Fibroblast of skin of abdomen (primary cell): Measurements from ENCODE around the gene MINDY4.

Experiments used
- DNase-seq: peaks from one replicate; pipeline ENCODE4 v3.0.0-alpha.2; 2013

Gene MINDY4

GRCh38 chr7:30920021-30920583 is 148.9 kb downstream of the MINDY4 start:
- no peak for DNase-seq

- peak; percentile 54 for DNase-seq
Observed at GRCh38 chr7:30920584-30921539, 149.6 kb downstream of the MINDY4 start.

GRCh38 chr7:30921540-30922401 is 150.6 kb downstream of the MINDY4 start:
- DNase-seq: no peak

GRCh38 chr7:30922596-30922995 is 151.4 kb downstream of the MINDY4 start:
- DNase-seq: no peak

GRCh38 chr7:30923009-30923773 is 152.0 kb downstream of the MINDY4 start:
- no peak for DNase-seq

GRCh38 chr7:30923774-30924413 is 152.7 kb downstream of the MINDY4 start:
- DNase-seq: no peak

GRCh38 chr7:30924624-30925023 is 153.4 kb downstream of the MINDY4 start:
- DNase-seq: no peak

- no peak for DNase-seq
Observed at GRCh38 chr7:30925117-30925516, 153.9 kb downstream of the MINDY4 start.

GRCh38 chr7:30925913-30926312 is 154.7 kb downstream of the MINDY4 start:
- no peak for DNase-seq

GRCh38 chr7:30926313-30926712 is 155.1 kb downstream of the MINDY4 start:
- DNase-seq: no peak

GRCh38 chr7:30927040-30927439 is 155.8 kb downstream of the MINDY4 start:
- no peak for DNase-seq

GRCh38 chr7:30927559-30927958 is 156.3 kb downstream of the MINDY4 start:
- DNase-seq: no peak

- no peak for DNase-seq
Observed at GRCh38 chr7:30928254-30928872, 157.1 kb downstream of the MINDY4 start.

GRCh38 chr7:30929686-30930085 is 158.5 kb downstream of the MINDY4 start:
- DNase-seq: no peak

GRCh38 chr7:30930621-30931020 is 159.4 kb downstream of the MINDY4 start:
- DNase-seq: no peak

- DNase-seq: peak; percentile 74
Observed at GRCh38 chr7:30931161-30931928, 160.1 kb downstream of the MINDY4 start.

GRCh38 chr7:30931929-30932540 is 160.8 kb downstream of the MINDY4 start:
- DNase-seq: no peak

GRCh38 chr7:30932562-30932961 is 161.3 kb downstream of the MINDY4 start:
- DNase-seq: no peak

GRCh38 chr7:30933124-30933974 is 162.1 kb downstream of the MINDY4 start:
- DNase-seq: no peak
